D721Med (cell line): Measurements from ENCODE around the gene TIMELESS.
"Not testable (repeated sequence)": the region's sequence is repeated elsewhere in the genome, so short reads cannot be mapped to it uniquely, and the experiment has no call there.

Experiments used
- DNase-seq: peaks from one replicate; pipeline ENCODE4 v3.0.0; 2011; ENCODE audit warnings: low spot score; ENCODE audit not compliant: insufficient read length
- FAIRE-seq: peaks from 2 replicates; lab custom pipeline; 2011; peaks lifted over from hg19 to GRCh38; lab: Jason Lieb, UNC
- TF ChIP-seq, protein P1 (sequence below): IDR thresholded peaks from 2 replicates; pipeline ENCODE4 v1.5.1; 2012; ENCODE audit warnings: mild to moderate bottlenecking, control low read depth; ENCODE audit not compliant: insufficient read depth; ENCODE audit errors: missing control alignments

The TIMELESS gene

DNA sequence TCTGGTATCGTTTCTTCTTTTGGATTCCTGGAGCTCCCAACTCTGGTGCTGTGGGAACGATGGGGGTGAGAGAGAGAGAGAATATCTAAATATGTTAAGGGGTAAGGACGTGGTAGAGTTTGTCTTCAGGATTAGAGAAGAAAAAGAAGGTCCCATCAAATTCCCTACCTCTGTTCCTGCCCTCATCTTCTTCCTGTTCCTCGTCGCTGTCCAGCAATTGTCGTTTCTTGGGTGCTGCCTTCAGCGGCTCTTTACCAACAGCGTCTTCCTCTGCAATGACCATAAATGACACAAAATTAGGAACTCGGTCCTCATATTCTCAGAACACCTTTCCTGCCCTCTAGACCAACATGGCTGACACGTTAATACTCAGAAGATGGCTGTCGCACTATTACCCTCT is 31.5 kb downstream of the TIMELESS start:
- TF ChIP-seq, protein P1, sequence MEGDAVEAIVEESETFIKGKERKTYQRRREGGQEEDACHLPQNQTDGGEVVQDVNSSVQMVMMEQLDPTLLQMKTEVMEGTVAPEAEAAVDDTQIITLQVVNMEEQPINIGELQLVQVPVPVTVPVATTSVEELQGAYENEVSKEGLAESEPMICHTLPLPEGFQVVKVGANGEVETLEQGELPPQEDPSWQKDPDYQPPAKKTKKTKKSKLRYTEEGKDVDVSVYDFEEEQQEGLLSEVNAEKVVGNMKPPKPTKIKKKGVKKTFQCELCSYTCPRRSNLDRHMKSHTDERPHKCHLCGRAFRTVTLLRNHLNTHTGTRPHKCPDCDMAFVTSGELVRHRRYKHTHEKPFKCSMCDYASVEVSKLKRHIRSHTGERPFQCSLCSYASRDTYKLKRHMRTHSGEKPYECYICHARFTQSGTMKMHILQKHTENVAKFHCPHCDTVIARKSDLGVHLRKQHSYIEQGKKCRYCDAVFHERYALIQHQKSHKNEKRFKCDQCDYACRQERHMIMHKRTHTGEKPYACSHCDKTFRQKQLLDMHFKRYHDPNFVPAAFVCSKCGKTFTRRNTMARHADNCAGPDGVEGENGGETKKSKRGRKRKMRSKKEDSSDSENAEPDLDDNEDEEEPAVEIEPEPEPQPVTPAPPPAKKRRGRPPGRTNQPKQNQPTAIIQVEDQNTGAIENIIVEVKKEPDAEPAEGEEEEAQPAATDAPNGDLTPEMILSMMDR = no peak
- DNase-seq (no peak), FAIRE-seq (no peak)

DNA sequence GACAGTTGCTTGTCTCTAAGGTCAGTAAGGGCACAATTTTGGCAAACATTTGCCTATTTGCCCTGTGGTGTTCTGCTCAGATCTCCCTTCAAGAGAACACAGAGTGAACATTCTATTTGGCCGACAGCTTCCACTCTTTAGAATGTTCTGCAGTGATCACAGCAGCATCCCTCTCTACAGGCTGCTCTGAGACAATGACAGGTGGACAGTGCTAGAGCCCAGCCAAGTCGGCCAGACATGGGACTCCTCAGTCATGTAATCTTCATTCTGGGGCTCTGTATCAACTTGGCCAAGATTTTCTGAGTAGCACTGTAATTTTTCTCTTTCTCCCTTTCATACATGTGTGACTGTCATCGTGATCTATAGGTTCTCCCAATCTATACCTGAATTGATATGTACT is 34.8 kb downstream of the TIMELESS start:
- DNase-seq (no peak), FAIRE-seq (no peak)
- TF ChIP-seq, protein P1 = no peak

DNA sequence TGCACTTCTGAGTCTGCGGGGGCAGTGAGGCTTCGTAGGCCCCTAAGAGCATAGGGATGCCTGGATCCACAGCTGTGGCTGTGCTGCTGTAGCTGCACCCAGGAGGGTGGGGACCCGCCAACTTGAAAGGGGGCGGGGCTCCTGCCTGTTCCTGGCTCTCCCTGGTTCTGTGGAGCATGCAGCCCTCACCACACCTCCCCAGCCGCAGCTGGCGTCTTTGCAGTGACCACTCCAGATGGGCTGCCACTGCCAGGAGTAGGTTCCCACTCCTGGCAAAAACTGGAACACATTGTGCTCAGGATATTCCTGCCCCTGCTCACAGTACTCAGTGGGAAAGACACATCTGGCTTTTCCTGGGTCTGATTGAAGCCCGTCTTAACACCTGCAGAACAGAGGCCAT is 35.8 kb downstream of the TIMELESS start:
- DNase-seq = no peak
- TF ChIP-seq, protein P1 = no peak
- no peak for FAIRE-seq

- TF ChIP-seq, protein P1 = no peak
- DNase-seq (no peak), FAIRE-seq (no peak)
Observed at GRCh38 chr12:56411781-56412639, 37.2 kb downstream of the TIMELESS start.

GRCh38 chr12:56410768-56411167 is 38.5 kb downstream of the TIMELESS start:
- DNase-seq (no peak), FAIRE-seq (no peak)
- TF ChIP-seq, protein P1 = no peak

DNA sequence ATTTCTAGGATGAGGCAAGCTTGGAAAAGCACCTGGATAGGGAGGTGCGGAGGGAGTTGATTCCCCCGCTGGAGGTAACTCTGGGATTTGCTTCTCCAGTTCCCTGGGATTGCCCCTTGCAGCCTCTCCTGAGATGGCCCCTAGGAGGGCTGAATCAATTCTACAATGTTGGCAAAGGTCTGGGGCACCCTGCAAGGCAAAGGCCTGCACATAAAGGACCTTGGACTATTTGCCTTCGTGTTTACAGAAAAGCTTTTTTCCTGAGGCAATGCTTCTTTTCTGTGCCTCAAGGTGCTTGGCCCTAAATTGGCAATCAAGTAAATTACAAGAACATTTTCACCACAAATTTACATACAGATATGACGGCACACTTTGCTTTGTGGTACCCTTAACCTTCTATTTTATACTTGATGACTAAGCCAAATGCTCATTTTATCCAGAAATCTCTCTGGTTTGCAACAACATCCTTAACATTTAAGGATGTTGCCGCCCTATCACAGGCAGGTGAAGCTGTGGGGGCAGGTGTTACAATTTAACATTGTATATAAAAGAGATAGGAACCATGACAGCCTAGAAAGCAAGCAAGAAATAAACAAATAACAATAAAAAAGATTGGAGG is 40.3 kb downstream of the TIMELESS start:
- FAIRE-seq (no peak), DNase-seq (no peak)

DNA sequence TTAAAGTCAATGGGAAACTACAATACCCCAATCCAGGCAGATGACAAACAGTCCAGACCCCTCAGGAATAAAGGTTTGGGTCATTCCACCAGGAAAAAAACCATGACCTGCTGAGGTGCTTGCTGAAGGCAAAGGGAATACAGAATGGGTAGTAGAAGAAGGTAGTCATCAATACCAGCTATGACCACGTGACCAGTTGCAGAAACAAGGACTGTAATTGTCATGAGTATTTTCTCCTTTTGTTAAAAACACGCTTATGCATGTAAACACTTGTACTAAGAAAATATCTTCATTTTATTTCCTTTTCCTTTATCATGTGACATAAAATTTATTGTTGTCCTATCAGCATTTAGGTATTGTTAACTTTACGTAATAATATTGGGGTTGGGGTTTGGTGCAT is 45.0 kb downstream of the TIMELESS start:
- DNase-seq, FAIRE-seq: not testable (repeated sequence)

More for the DNA sequence above, 40.3 kb downstream of the TIMELESS start:
- TF ChIP-seq, protein P1 = no peak

DNA sequence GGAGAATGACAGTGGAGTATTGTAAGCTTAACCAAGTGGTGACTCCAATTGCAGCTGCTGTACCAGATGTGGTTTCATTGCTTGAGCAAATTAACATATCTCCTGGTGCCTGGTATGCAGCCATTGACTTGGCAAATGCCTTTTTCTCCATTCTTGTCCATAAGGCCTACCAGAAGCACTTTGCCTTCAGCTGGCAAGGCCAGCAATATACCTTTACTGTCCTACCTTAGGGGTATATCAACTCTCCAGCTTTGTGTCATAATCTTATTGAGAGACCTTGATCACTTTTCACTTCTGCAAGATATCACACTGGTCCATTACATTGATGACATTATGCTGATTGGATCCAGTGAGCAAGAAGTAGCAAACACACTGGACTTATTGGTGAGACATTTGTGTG is 47.6 kb downstream of the TIMELESS start:
- not testable (repeated sequence) for DNase-seq, FAIRE-seq

GRCh38 chr12:56401125-56401524 is 48.1 kb downstream of the TIMELESS start:
- not testable (repeated sequence) for DNase-seq, FAIRE-seq

- FAIRE-seq, DNase-seq: not testable (repeated sequence)
Observed at GRCh38 chr12:56399466-56399865, 49.8 kb downstream of the TIMELESS start.
